Panc1 (cell line): Measurements from ENCODE around the gene ACACA.
"Not testable (repeated sequence)": the region's sequence is repeated elsewhere in the genome, so short reads cannot be mapped to it uniquely, and the experiment has no call there.

Experiments
- POLR2AphosphoS5 ChIP-seq: IDR thresholded peaks from 2 replicates; pipeline ENCODE4 v1.6.1; 2012; ENCODE audit warnings: mild to moderate bottlenecking, low read depth, low read length, moderate library complexity
- TF ChIP-seq, protein P1 (sequence below): fragments of 450-650 bp; IDR thresholded peaks from 2 replicates; pipeline ENCODE4 v1.5.1; 2017; ENCODE audit warnings: mild to moderate bottlenecking
- TF ChIP-seq, protein P2 (sequence below), 2 experiments: IDR thresholded peaks; 2 replicates each; pipeline ENCODE4 v1.6.1; 2011 to 2012; ENCODE audit warnings: low read depth in 2 of 2, control low read depth in 1 of 2, low read length in 1 of 2, mild to moderate bottlenecking in 1 of 2, moderate library complexity in 1 of 2; ENCODE audit not compliant: insufficient read depth in 1 of 2

DNA sequence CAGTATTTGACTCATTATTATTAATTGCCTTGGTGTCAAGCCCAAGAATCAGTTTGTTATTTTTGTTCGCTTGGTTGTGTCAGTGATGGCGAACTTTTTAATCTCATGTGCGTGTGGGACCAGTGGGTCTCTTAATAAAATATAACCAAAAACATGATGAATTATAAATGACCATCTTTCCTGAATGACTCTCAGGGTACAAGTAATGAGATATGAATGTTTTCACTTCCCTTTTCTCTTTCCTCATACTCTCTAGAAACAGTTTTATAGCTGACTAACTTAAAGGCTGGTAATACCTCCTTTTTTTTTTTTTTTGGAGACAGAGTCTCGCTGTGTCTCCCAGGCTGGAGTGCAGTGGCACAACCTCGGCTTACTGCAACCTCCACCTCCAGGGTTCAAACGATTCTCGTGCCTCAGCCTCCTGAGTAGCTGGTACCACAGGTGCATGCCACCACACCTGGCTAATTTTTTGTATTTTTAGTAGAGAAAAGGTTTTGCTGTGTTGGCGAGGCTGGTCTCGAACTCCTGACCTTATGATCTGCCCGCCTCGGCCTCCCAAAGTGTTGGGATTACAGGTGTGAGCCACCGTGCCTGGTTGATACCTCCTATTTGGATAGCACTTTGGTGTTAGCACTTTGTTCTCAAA, 34.9 kb upstream of the ACACA start:
- TF ChIP-seq, protein P1, sequence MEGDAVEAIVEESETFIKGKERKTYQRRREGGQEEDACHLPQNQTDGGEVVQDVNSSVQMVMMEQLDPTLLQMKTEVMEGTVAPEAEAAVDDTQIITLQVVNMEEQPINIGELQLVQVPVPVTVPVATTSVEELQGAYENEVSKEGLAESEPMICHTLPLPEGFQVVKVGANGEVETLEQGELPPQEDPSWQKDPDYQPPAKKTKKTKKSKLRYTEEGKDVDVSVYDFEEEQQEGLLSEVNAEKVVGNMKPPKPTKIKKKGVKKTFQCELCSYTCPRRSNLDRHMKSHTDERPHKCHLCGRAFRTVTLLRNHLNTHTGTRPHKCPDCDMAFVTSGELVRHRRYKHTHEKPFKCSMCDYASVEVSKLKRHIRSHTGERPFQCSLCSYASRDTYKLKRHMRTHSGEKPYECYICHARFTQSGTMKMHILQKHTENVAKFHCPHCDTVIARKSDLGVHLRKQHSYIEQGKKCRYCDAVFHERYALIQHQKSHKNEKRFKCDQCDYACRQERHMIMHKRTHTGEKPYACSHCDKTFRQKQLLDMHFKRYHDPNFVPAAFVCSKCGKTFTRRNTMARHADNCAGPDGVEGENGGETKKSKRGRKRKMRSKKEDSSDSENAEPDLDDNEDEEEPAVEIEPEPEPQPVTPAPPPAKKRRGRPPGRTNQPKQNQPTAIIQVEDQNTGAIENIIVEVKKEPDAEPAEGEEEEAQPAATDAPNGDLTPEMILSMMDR: not testable (repeated sequence)
- TF ChIP-seq, protein P2, sequence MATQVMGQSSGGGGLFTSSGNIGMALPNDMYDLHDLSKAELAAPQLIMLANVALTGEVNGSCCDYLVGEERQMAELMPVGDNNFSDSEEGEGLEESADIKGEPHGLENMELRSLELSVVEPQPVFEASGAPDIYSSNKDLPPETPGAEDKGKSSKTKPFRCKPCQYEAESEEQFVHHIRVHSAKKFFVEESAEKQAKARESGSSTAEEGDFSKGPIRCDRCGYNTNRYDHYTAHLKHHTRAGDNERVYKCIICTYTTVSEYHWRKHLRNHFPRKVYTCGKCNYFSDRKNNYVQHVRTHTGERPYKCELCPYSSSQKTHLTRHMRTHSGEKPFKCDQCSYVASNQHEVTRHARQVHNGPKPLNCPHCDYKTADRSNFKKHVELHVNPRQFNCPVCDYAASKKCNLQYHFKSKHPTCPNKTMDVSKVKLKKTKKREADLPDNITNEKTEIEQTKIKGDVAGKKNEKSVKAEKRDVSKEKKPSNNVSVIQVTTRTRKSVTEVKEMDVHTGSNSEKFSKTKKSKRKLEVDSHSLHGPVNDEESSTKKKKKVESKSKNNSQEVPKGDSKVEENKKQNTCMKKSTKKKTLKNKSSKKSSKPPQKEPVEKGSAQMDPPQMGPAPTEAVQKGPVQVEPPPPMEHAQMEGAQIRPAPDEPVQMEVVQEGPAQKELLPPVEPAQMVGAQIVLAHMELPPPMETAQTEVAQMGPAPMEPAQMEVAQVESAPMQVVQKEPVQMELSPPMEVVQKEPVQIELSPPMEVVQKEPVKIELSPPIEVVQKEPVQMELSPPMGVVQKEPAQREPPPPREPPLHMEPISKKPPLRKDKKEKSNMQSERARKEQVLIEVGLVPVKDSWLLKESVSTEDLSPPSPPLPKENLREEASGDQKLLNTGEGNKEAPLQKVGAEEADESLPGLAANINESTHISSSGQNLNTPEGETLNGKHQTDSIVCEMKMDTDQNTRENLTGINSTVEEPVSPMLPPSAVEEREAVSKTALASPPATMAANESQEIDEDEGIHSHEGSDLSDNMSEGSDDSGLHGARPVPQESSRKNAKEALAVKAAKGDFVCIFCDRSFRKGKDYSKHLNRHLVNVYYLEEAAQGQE (IDR thresholded peaks at IDR 0.05; ENCODE audit: insufficient read depth in 1 of 2, low read depth in 2 of 2, low read length in 1 of 2): not testable (repeated sequence)
- TF ChIP-seq POLR2AphosphoS5: not testable (repeated sequence)
